NCI-H226 (cell line): ENCODE measurements around the gene RBP3.
"Not testable (repeated sequence)": the region's sequence is repeated elsewhere in the genome, so short reads cannot be mapped to it uniquely, and the experiment has no call there.

Experiments used
- DNase-seq: peaks from one replicate; pipeline ENCODE4 v3.0.0-alpha.2; 2015

Gene RBP3

GRCh38 chr10:47376522-47377220, 28.5 kb downstream of the RBP3 start:
- DNase-seq: no peak

GRCh38 chr10:47378183-47378510, 30.0 kb downstream of the RBP3 start:
- no peak for DNase-seq

- DNase-seq: no peak
These were observed 30.7 kb downstream of the RBP3 start for GRCh38 chr10:47378606-47379444.

DNA sequence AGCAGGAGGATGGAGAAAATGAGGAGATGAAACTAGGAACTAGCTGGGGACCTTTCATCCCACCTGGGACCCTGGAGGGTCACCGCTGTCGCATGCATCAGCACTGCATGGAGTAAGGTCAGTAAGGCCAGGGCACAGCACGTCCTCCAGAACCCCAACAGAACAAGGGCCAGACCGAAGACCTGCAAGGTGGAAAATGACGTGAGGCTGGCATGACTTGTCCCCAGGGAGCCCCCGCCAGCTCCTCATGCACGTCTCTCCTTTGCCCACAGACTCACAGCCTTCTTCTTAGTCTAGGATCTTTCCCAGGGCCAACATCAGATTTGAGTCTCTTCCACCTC, 31.3 kb downstream of the RBP3 start:
- no peak for DNase-seq

DNA sequence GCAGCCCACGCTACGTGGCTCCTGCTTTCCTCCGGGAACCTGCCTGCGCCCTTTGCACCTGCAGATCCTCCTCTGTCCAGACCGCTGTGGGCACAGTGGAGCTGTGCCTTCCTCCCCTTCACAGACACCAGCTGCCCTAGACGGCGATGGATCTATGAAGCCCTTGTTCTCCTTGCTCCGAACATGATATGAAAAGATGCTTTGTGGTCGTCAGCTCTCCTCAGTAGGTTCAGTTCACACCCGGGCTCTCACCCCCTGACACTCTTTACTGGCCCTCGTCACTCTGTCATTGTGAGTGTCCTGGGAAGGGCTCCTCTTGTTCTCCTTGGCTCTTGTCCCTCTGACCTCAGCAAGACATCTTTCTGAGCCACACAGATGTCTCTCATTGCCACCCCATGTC, 31.7 kb downstream of the RBP3 start:
- no peak for DNase-seq

DNA sequence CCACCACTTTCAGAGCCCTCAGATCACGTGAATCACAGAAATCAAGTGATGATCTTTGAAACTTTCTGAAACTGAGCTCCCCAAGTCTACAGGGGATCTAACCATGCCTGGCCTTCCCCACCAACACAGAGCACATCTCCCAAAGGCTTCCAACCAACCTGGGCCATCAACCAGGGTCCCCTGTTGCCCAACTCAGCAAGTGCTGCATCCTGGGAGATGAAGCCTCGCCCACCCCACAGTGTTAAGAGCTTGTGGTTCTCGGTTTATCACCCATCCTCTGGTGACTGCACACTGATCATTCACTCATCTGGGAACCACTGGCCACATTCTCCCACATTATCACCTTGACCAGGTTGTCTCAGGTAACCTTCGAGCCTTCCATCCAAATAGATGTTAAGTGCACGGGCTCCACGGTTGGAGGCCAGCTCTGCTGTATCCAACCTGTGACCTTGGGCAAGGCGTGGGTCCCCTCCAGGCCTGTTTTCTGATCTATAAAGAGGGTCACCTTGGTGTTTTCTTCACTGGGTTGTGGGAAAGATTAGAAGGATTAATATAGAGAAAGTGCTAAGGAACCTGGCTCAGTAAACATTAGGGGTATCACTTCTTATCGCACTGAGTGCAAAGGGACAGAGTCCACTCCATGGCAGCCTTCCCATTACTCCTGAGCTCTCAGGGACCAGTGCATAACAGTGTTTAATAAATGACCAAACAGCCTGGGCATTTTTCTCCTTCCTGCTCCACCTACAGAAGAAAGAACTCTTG, 32.4 kb downstream of the RBP3 start:
- DNase-seq: no peak

GRCh38 chr10:47381103-47381395, 32.9 kb downstream of the RBP3 start:
- DNase-seq: no peak

- no peak for DNase-seq
These were observed 33.5 kb downstream of the RBP3 start for GRCh38 chr10:47381427-47382379.

GRCh38 chr10:47383261-47384147, 35.3 kb downstream of the RBP3 start:
- DNase-seq: no peak

- DNase-seq: peak; percentile 70
These were observed 36.2 kb downstream of the RBP3 start, which contains the start of gene ZNF488 for GRCh38 chr10:47384148-47384921. TSS of gene ZNF488 (minus strand) at chr10:47384293. CDS start at chr10:47368829, 15,464 bp downstream.

DNA sequence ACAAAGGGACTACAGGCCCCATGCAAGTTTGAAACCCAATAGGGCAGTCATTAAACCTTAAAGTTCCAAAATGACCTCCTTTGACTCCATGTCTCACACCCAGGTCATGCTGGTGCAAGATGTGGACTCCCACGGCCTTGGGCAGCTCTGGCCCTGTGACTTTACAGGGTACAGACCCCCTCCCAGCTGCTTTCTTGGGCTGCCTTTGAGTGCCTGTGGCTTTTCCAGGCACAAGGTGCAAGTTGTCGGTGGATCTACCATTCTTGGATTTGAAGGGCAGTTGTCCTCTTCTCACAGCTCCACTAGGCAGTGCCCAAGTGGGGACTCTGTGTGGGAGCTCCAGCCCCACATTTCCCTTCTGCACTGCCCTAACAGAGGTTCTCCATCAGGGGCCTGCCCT, 37.9 kb downstream of the RBP3 start:
- not testable (repeated sequence) for DNase-seq

- DNase-seq: no peak
These were observed 40.7 kb downstream of the RBP3 start for GRCh38 chr10:47388879-47389278.

DNA sequence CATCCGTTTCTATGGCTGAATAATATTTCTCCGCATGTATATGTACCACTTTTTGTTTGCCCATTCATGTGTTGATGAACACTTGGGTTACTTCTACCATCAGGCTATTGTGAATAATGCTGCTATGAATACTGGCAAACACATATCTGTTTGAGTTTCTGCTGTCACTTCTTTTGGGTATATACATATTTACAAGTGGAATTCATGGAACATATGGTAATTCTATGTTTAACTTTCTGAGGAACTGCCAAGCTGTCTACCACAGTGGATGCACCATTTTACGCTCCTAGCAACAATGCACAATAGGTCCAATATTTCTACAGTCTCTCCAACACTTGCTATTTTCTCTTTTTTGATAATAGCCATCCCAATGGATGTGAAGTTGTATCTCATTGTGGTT, 41.5 kb downstream of the RBP3 start:
- DNase-seq: no peak

- no peak for DNase-seq
These were observed 48.2 kb downstream of the RBP3 start for GRCh38 chr10:47396311-47396717.

DNA sequence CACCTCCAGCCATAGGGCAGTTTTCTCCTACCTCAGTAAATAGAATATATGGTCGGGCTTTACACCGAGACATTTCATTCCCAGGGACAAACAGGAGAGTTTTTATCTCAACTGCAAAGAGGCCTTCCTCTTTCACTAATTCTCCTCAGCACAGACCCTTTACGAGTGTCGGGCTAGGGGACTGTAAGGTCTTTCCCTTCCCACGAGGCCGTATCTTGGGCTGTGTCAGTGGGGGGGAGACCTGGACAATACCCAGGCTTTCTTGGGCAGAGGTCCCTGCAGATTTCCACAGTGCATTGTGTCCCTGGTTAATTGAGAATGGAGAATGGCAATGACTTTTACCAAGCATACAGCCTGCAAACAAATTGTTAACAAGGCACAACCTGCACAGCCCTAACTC, 49.1 kb downstream of the RBP3 start:
- no peak for DNase-seq

DNA sequence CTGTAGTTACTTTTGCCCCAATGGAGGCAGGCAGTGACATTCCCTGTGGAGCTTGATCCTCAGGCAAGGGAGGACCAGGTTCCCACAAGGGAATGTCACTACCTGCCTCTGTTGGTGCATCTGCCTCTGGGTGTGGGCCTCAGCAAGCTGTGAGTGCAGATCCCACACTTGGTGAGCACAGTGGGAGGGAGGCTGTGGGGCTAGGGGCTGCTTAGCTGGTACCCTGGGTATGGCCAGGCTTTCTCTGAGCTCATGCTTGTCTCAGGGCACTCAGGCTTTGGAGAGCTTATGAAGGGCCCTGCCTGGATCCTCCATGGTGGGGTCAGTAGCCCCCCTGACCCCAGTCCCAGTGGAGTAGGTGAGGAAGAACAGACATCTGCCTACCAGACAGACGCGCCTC, 52.1 kb downstream of the RBP3 start:
- DNase-seq: no peak

DNA sequence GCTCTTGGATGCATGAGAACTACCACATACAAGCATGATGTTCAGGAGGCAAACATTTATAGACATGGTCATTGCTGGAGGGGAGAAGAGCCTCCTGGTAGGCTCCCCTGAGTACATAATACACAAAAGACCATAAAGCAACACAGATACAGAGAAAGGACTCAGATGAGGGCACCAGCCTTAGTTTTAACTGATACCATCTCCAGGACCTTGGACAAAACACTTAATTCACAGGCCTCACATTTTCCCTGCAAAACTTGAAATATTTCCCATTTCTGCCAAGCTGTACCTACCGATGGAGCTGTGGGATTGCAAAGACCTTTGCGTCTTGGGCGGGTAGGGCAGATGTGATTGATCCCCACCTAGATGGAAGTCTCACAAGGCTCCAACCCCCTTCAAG, 52.6 kb downstream of the RBP3 start:
- DNase-seq: no peak

- DNase-seq: no peak
These were observed 53.0 kb downstream of the RBP3 start for GRCh38 chr10:47401210-47401609.

GRCh38 chr10:47401874-47402640, 53.9 kb downstream of the RBP3 start:
- no peak for DNase-seq

DNA sequence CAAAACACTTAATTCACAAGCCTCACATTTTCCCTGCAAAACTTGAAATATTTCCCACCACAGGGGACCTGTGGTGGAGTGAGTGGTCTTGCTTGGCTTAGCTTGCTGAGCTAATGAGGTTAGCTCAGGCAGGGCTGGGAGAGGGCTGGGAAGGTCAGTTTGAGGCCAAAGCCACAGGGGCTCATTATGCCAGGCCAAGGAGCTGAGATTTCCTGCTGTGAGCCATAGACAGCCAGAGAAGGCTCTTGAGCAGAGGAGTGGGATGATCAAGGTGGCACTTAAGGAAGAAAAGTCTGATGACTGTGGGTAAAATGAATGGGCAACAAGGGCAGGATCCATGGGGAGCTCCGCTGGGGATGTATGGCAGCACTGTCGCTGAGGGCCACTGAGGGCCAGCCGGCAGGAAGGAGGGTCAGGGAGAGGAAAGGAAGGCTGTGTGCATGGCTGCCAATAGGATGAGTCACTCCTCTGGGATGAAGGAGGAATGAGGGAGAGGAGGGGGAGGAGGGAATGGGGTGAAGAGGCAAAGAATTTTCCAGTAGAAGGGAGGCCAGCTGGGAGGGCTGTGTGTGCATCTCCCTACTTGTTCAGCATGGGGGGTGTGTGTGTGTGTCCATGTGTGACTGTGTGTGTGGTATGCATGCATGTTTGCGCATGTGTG, 54.6 kb downstream of the RBP3 start:
- peak; percentile 92 for DNase-seq
